HCT116 (cell line): Measurements from ENCODE around the gene ZBTB12. TPM values are rescaled to one million over a fixed set of nuclear protein-coding genes. Genes with fewer than 3 reads are reported as not detected.

Experiments used
- ATAC-seq: fragments of 200-7000 bp; cut with Tn5 transposase; 2 replicates; pipeline ENCODE4 v1.9.1; 2020; ENCODE audit warnings: mild to moderate bottlenecking, moderate library complexity
- BruUV-seq: library from RNA; stranded (reverse); fragments of 400-500 nt; replicated peaks from 2 replicates; lab custom pipeline; 2021; lab: Mats Ljungman, UMichigan
- CTCF ChIA-PET: fragments of 300-600 bp; sonication (Branson Sonifier 250); formaldehyde crosslinking; loops from one replicate; lab custom pipeline; 2021; ENCODE audit warnings: antibody characterized with exemption; lab: Charles Lee
- POLR2A ChIA-PET: fragments of 300-600, 350-600 bp; sonication (Branson Sonifier 250); formaldehyde crosslinking; loops from one replicate; lab custom pipeline; 2021; ENCODE audit warnings: antibody characterized with exemption; lab: Charles Lee
- RAD21 ChIA-PET, 2 experiments: fragments of 300-600 bp; sonication (Branson Sonifier 250); formaldehyde crosslinking; loops; one replicate each; lab custom pipeline; 2023; ENCODE audit warnings: low total read pairs in 2 of 2; ENCODE audit not compliant: uncharacterized antibody in 2 of 2, unreplicated experiment in 2 of 2, low non-redundant PET in 1 of 2; lab: Charles Lee
- DNase-seq: peaks from one replicate; pipeline ENCODE4 v3.0.0-alpha.2; 2010; ENCODE audit warnings: low read depth, low spot score
- H2AFZ ChIP-seq: fragments of 200-600 bp; shearing (Covaris generic), sonication (generic); 2 replicates; pipeline ENCODE4 v1.6.1; 2017; ENCODE audit warnings: low read depth, mixed run types, mixed read lengths, antibody characterized with exemption, low read length; ENCODE audit not compliant: poor library complexity, severe bottlenecking
- H3K27ac ChIP-seq: 2 replicates; pipeline ENCODE4 v1.5.1; 2012; ENCODE audit warnings: low read depth, low read length
- H3K27me3 ChIP-seq: fragments of 200-600 bp; sonication (generic); 2 replicates; pipeline ENCODE4 v1.6.1; 2016; ENCODE audit warnings: mixed run types, low read length, mixed read lengths; ENCODE audit not compliant: insufficient read depth
- H3K36me3 ChIP-seq, 2 experiments: fragments of 200-500 bp in 1 of 2; fragments of 200-600 bp in 1 of 2; sonication (Bioruptor generic) in 1 of 2; sonication (generic) in 1 of 2; 2 replicates each; pipeline versions ENCODE4 v1.5.1 to v1.6.1; 2014 to 2016; ENCODE audit warnings: low read length in 2 of 2, inconsistent platforms in 1 of 2, mixed read lengths in 1 of 2, mixed run types in 1 of 2; ENCODE audit not compliant: insufficient read depth in 2 of 2, control insufficient read depth in 1 of 2
- H3K4me1 ChIP-seq, 2 experiments: fragments of 200-600 bp in 1 of 2; sonication (generic) in 1 of 2; 2 replicates each; pipeline versions ENCODE4 v1.5.1 to v1.6.1; 2012 to 2017; ENCODE audit warnings: low read length in 2 of 2, inconsistent platforms in 1 of 2, mild to moderate bottlenecking in 1 of 2, mixed read lengths in 1 of 2, mixed run types in 1 of 2, moderate library complexity in 1 of 2; ENCODE audit not compliant: insufficient read depth in 2 of 2, control insufficient read depth in 1 of 2
- H3K4me2 ChIP-seq: fragments of 200-600 bp; sonication (generic); 2 replicates; pipeline ENCODE4 v1.6.1; 2017; ENCODE audit warnings: mixed run types, low read length, mixed read lengths
- H3K4me3 ChIP-seq, 2 experiments: fragments of 200-600 bp in 1 of 2; sonication (generic) in 1 of 2; replicated peaks in 1 of 2; 2 replicates each; pipeline ENCODE4 v1.5.1; 2011 to 2016; ENCODE audit warnings: low read length in 2 of 2, control low read depth in 1 of 2, low read depth in 1 of 2, mild to moderate bottlenecking in 1 of 2, mixed read lengths in 1 of 2, mixed run types in 1 of 2
- H3K79me2 ChIP-seq: fragments of 200-600 bp; sonication (generic); 2 replicates; pipeline ENCODE4 v1.6.1; 2017; ENCODE audit warnings: mild to moderate bottlenecking, mixed run types, low read length, moderate library complexity, mixed read lengths; ENCODE audit not compliant: insufficient read depth
- H3K9ac ChIP-seq: fragments of 200-600 bp; sonication (generic); 2 replicates; pipeline ENCODE4 v1.6.1; 2016; ENCODE audit warnings: low read length, mixed read lengths
- H3K9me2 ChIP-seq: fragments of 200-600 bp; sonication (generic), shearing (Covaris generic); 2 replicates; pipeline ENCODE4 v1.6.1; 2017; ENCODE audit warnings: mixed run types, mild to moderate bottlenecking, moderate library complexity; ENCODE audit not compliant: insufficient read depth
- H3K9me3 ChIP-seq, 2 experiments: fragments of 200-500 bp in 1 of 2; fragments of 200-600 bp in 1 of 2; sonication (Bioruptor generic) in 1 of 2; sonication (generic) in 1 of 2; 2 replicates each; pipeline ENCODE4 v1.6.1; 2014 to 2017; ENCODE audit warnings: low read length in 2 of 2, mixed read lengths in 2 of 2, inconsistent platforms in 1 of 2, low read depth in 1 of 2, mild to moderate bottlenecking in 1 of 2, mixed run types in 1 of 2, moderate library complexity in 1 of 2; ENCODE audit not compliant: control insufficient read depth in 1 of 2, insufficient read depth in 1 of 2
- H4K20me1 ChIP-seq: fragments of 200-600 bp; sonication (generic), shearing (Covaris generic); 2 replicates; pipeline ENCODE4 v1.6.1; 2017; ENCODE audit warnings: mixed run types, mild to moderate bottlenecking, moderate library complexity; ENCODE audit not compliant: insufficient read depth
- CBX3 ChIP-seq: IDR thresholded peaks from 2 replicates; pipeline ENCODE4 v1.6.1; 2012; ENCODE audit warnings: low read depth
- CEBPB ChIP-seq: IDR thresholded peaks from 2 replicates; pipeline ENCODE4 v1.6.1; 2012; ENCODE audit warnings: low read depth
- ELF1 ChIP-seq: IDR thresholded peaks from 2 replicates; pipeline ENCODE4 v1.6.1; 2012; ENCODE audit warnings: low read depth, borderline replicate concordance
- EZH2 ChIP-seq: fragments of 200-600 bp; sonication (generic); IDR thresholded peaks from 2 replicates; pipeline ENCODE4 v1.6.1; 2017; ENCODE audit warnings: antibody characterized with exemption, mixed run types
- EZH2phosphoT487 ChIP-seq: fragments of 200-600 bp; IDR thresholded peaks from 2 replicates; pipeline ENCODE4 v1.6.1; 2018; ENCODE audit warnings: antibody characterized with exemption, borderline replicate concordance
- JUND ChIP-seq: IDR thresholded peaks from 2 replicates; pipeline ENCODE4 v1.6.1; 2012
- REST ChIP-seq: IDR thresholded peaks from 2 replicates; pipeline ENCODE4 v1.6.1; 2012; ENCODE audit warnings: low read depth
- ZBTB33 ChIP-seq: IDR thresholded peaks from 2 replicates; pipeline ENCODE4 v1.6.1; 2011; ENCODE audit warnings: mild to moderate bottlenecking, low read length, moderate library complexity; ENCODE audit not compliant: insufficient replicate concordance; ENCODE audit errors: extremely low read depth
- intact Hi-C: fragments of 100-400 bp; cut with micrococcal nuclease; formaldehyde crosslinking; loops from 2 replicates; pipeline ENCODE4 v1.10.0; 2022
- total RNA-seq: library from RNA; stranded (reverse); gene quantifications from one replicate; pipeline ENCODE4 v1.2.1, GENCODE V29; 2021; ENCODE audit not compliant: unreplicated experiment

The ZBTB12 gene
- total RNA-seq, 1 experiment from 2014 or later = 10.3 TPM

- BruUV-seq = no TSS peak
- Histone ChIP-seq H3K4me1 (peaks cover 0 to 10% of the 10 kb centered on the region in 2 experiments; a peak in 2 of 4 replicates), H4K20me1 (no peaks in the 10 kb centered on the region), H3K27ac (no peak overlapping the region), H3K9me3 (no peaks in the 10 kb centered on the region)
- ATAC-seq = no peak
- ChIA-PET CTCF (no interaction called here), POLR2A (no interaction called here), RAD21 (no interaction called here)
- TF ChIP-seq ELF1 (no peak), CEBPB (no peak), CBX3 (no peak), JUND (no peak), EZH2phosphoT487 (no peak), EZH2 (no peak), ZBTB33 (no peak), REST (no peak)
- TF ChIP-seq, all 23 proteins: peak for 0
- Histone ChIP-seq H3K9me2 (no peaks in the 10 kb centered on the region), H3K9ac (no peak overlapping the region), H3K79me2 (no peaks in the 10 kb centered on the region), H2AFZ (no peak overlapping the region), H3K27me3 (no peaks in the 10 kb centered on the region), H3K36me3 (no peaks in the 10 kb centered on the region), H3K4me3 (no peak overlapping the region), H3K4me2 (no peak overlapping the region)
- intact Hi-C loops = no loop called here
- DNase-seq = no peak
These were observed 50.4 kb downstream of the ZBTB12 start for GRCh38 chr6:31851485-31851832.
